ENCODE results near the gene HOXD12. TPM values are rescaled to one million over a fixed set of nuclear protein-coding genes. Genes with fewer than 3 reads are reported as not detected.

HOXD12 gene
- total RNA-seq, 1 donor from 2014 or later, result not detected

- TF ChIP-seq CTCF (IDR thresholded peaks at IDR 0.05; ENCODE audit: insufficient read depth, low read length, severe bottlenecking), result no peak
- H3K4me3 ChIP-seq (ENCODE audit: low read depth, low read length), result no peak overlapping the region
- peaks cover 70% of the 10 kb centered on the region for H3K27me3 ChIP-seq (ENCODE audit: control insufficient read depth, insufficient read depth, low read length)
- DNase-seq (ENCODE audit: low read depth) (no peak), FAIRE-seq (no peak)
- no peaks in the 10 kb centered on the region for H3K36me3 ChIP-seq (ENCODE audit: control insufficient read depth, insufficient read depth, low read length)
Observed at GRCh38 chr2:176132205-176133171, 32.9 kb downstream of the HOXD12 start.

GRCh38 chr2:176133389-176133788, 33.8 kb downstream of the HOXD12 start:
- Histone ChIP-seq H3K27me3 (ENCODE audit: control insufficient read depth, insufficient read depth, low read length) (peaks cover 66% of the 10 kb centered on the region), H3K4me3 (ENCODE audit: low read depth, low read length) (no peak overlapping the region), H3K36me3 (ENCODE audit: control insufficient read depth, insufficient read depth, low read length) (no peaks in the 10 kb centered on the region)
- no peak for TF ChIP-seq CTCF (IDR thresholded peaks at IDR 0.05; ENCODE audit: insufficient read depth, low read length, severe bottlenecking)
- DNase-seq (ENCODE audit: low read depth) (no peak), FAIRE-seq (no peak)

- FAIRE-seq (no peak), DNase-seq (ENCODE audit: low read depth) (no peak)
- Histone ChIP-seq H3K27me3 (ENCODE audit: control insufficient read depth, insufficient read depth, low read length) (peaks cover 65% of the 10 kb centered on the region), H3K36me3 (ENCODE audit: control insufficient read depth, insufficient read depth, low read length) (no peaks in the 10 kb centered on the region), H3K4me3 (ENCODE audit: low read depth, low read length) (no peak overlapping the region)
- no peak for TF ChIP-seq CTCF (IDR thresholded peaks at IDR 0.05; ENCODE audit: insufficient read depth, low read length, severe bottlenecking)
Observed at GRCh38 chr2:176134035-176134434, 34.4 kb downstream of the HOXD12 start.

GRCh38 chr2:176135035-176135440, 35.4 kb downstream of the HOXD12 start:
- no peak for TF ChIP-seq CTCF (IDR thresholded peaks at IDR 0.05; ENCODE audit: insufficient read depth, low read length, severe bottlenecking)
- peaks cover 66% of the 10 kb centered on the region for H3K27me3 ChIP-seq (ENCODE audit: control insufficient read depth, insufficient read depth, low read length)
- H3K4me3 ChIP-seq (ENCODE audit: low read depth, low read length), result no peak overlapping the region
- DNase-seq (ENCODE audit: low read depth), result no peak
- H3K36me3 ChIP-seq (ENCODE audit: control insufficient read depth, insufficient read depth, low read length), result no peaks in the 10 kb centered on the region
- no peak for FAIRE-seq

DNA sequence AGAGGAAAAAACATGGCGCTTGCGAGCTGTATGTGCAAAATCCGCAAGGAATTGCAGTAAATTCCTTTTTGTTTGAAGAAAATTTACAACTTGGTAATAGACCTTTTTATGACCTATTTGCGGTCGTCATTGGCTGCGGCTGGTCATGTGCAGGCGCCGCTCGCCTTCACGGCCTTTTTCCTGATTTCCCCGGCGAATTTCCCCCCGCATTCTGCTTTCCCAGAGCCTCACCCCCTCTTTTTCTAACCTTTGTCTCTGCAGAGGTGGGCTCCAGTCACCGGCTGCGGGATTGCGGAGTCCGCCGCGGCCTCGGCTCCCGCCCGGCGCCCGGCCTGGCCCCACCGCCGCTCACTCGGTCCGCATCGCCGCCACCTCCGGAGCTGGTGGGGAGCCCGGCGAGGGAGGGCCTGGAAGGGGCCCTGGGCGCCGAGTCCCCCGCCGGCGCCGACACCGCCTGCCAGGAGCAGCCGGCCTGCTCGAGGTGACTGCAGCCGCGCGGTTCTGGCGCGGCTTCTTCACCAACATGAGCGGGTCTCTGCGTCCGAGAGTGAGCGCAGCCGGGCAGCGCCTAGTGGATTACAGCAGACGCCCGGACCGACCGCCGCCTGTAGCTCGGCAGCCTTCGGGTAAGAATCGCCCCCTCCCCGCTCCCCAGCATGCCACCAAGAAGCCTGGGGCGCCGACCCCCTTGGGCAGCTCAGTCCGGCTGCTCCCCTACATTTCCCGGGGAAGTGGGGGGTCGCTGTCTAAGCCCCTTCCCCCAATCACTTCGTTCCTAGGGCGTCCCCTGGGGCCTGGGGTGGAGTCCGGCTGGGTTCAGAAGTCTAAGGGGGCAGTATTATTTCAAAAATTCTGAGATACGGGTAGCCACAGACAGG, 37.0 kb downstream of the HOXD12 start:
- FAIRE-seq (no peak), DNase-seq (ENCODE audit: low read depth) (no peak)
- no peak overlapping the region for H3K4me3 ChIP-seq (ENCODE audit: low read depth, low read length)
- peaks cover 61% of the 10 kb centered on the region for H3K27me3 ChIP-seq (ENCODE audit: control insufficient read depth, insufficient read depth, low read length)
- H3K36me3 ChIP-seq (ENCODE audit: control insufficient read depth, insufficient read depth, low read length), result no peaks in the 10 kb centered on the region
- TF ChIP-seq CTCF (IDR thresholded peaks at IDR 0.05; ENCODE audit: insufficient read depth, low read length, severe bottlenecking), result no peak
